ENCODE measurements around the gene SHLD2. TPM values are rescaled to one million over a fixed set of nuclear protein-coding genes. Genes with fewer than 3 reads are reported as not detected.
A peak's percentile ranks its signal among the peaks of the same experiment; 100 is the strongest.
"Not testable (repeated sequence)": the region's sequence is repeated elsewhere in the genome, so short reads cannot be mapped to it uniquely, and the experiment has no call there.

SHLD2 gene
- total and polyA plus RNA-seq, 7 donors = 7.9 to 25.7 (median 13.9) TPM

DNA sequence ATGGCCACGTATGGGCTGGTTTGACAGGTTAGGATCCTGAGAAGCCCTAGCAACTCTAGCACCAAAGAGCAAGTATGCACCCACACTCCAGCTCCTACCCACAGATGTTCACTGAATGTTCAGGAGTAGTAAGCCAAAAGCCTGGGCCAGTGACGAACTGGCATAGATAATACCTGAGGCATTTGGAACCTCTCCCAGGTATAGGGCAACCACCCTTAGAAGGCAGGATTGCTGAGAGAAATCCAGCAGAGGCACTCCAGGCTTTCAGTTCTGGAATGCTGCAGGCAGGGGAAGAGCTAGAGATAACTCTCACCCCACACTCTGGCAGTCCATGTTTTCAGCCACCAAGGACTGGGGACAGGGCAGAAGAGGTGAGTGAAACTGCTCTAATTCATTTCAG lies 39.4 kb downstream of the SHLD2 start:
- H3K36me3 ChIP-seq (ENCODE audit: insufficient read depth in 1 of 2, low read depth in 1 of 2); DNase-seq; H3K27me3 ChIP-seq (ENCODE audit: insufficient read depth in 3 of 3, low read length in 2 of 3); H3K9me3 ChIP-seq; intact Hi-C loops (cut with DNase I); H3K27ac ChIP-seq; H3K4me3 ChIP-seq: not testable (repeated sequence)
- peaks cover 14% of the 10 kb centered on the region for H3K4me1 ChIP-seq
- 36 to 56% (median 38%) methylated on average over 1 to 2 of the region's 2 CpGs for WGBS, 3 donors
- peak; percentile 43 to 79 (median 64) for ATAC-seq

GRCh38 chr10:87137478-87137877 lies 42.5 kb downstream of the SHLD2 start:
- H3K27me3 ChIP-seq (ENCODE audit: insufficient read depth in 3 of 3, low read length in 2 of 3); ATAC-seq; H3K9me3 ChIP-seq; H3K27ac ChIP-seq; H3K36me3 ChIP-seq (ENCODE audit: insufficient read depth in 1 of 2, low read depth in 1 of 2); H3K4me3 ChIP-seq; intact Hi-C loops (cut with DNase I); DNase-seq: not testable (repeated sequence)
- peaks cover 14% of the 10 kb centered on the region for H3K4me1 ChIP-seq

DNA sequence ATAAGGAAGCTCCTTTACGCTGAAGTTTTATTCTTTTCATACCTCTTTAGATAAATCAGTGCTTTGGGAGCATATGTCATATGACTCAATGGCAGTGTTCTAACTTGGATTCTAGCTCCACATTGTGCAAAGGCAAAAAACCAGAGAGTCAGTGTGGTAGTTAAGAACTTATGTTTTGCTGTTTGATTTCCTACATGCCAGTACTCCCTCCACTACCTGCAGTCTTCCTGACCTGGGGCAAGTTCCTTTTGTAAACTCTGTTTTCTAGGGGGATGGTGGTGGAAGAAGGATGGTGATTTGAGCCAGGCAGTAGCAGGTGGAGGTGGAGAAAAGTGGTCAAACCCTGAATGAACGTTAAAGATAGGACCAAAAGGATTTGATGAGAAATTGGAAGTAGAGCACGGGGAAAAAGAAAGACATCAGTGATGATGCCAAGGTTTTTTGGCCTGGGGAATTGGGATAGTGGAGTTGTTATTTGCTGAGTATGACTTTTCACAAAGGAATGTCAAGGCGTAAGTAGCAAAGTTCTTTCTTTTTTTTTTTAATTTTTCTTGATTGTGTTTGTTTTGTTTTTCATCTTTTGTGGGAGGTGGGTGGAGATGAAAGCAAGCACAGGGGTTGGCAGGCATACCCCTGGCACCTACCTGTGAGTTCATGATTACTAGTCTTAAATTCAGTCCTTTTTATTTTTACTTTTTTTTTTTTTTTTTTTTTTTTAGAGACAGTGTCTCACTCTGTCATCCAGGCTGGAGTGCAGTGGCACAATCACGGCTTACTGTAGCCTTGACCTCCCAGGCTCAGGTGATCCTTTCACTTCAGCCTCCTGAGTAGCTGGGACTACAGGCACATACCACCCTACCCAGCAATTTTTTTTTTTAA lies 47.5 kb downstream of the SHLD2 start:
- DNase-seq; intact Hi-C loops (cut with DNase I); H3K27ac ChIP-seq; H3K36me3 ChIP-seq (ENCODE audit: insufficient read depth in 1 of 2, low read depth in 1 of 2); H3K9me3 ChIP-seq; H3K4me1 ChIP-seq; H3K27me3 ChIP-seq (ENCODE audit: insufficient read depth in 3 of 3, low read length in 2 of 3); H3K4me3 ChIP-seq: not testable (repeated sequence)
- ATAC-seq = peak in 3 of 4 donors; percentile 33 to 79 (median 44)
- 43 to 57% (median 49%) methylated on average over 4 to 5 of the region's 5 CpGs for WGBS, 3 donors

GRCh38 chr10:87143109-87143418 lies 48.1 kb downstream of the SHLD2 start:
- H3K4me3 ChIP-seq; DNase-seq; H3K4me1 ChIP-seq; H3K27ac ChIP-seq; H3K9me3 ChIP-seq; intact Hi-C loops (cut with DNase I); H3K36me3 ChIP-seq (ENCODE audit: insufficient read depth in 1 of 2, low read depth in 1 of 2); H3K27me3 ChIP-seq (ENCODE audit: insufficient read depth in 3 of 3, low read length in 2 of 3): not testable (repeated sequence)
- ATAC-seq = peak in 2 of 4 donors; percentile 13 to 40
- 79 to 90% (median 80%) methylated on average over 6 of the region's 6 CpGs for WGBS, 3 donors

DNA sequence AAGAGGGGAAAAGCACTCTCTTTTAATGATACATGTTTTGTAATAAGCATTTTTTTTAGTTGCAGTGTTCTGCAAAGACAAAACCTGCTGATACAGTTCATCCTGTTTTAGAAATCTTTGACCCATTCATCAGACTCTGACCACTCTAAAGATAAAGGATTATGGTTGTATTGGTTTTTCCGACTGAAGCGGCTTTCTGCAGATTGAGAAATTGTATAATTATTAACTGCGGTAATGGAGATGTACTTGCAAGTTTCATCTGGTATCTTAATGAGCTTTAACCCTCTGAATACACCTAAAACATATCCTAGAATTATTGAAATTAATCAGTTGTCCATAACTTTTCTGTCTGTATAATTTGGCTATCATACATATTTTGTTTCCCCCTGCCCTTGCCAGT lies 50.6 kb downstream of the SHLD2 start:
- DNase-seq; H3K4me3 ChIP-seq; H3K27ac ChIP-seq; H3K27me3 ChIP-seq (ENCODE audit: insufficient read depth in 3 of 3, low read length in 2 of 3); H3K9me3 ChIP-seq; ATAC-seq; intact Hi-C loops (cut with DNase I); H3K36me3 ChIP-seq (ENCODE audit: insufficient read depth in 1 of 2, low read depth in 1 of 2); H3K4me1 ChIP-seq: not testable (repeated sequence)
- 95 to 100% (median 98%) methylated on average over 3 of the region's 3 CpGs for WGBS, 3 donors

- intact Hi-C loops (cut with DNase I); H3K27me3 ChIP-seq (ENCODE audit: insufficient read depth in 3 of 3, low read length in 2 of 3); DNase-seq; H3K27ac ChIP-seq; H3K4me1 ChIP-seq; H3K4me3 ChIP-seq; H3K9me3 ChIP-seq: not testable (repeated sequence)
- 89 to 94% (median 93%) methylated on average over 4 to 8 of the region's 9 CpGs for WGBS, 3 donors
- ATAC-seq = peak in 1 of 4 donors; percentile 73
- H3K36me3 ChIP-seq (ENCODE audit: insufficient read depth in 1 of 2, low read depth in 1 of 2) = peaks cover 0 to 13% of the 10 kb centered on the region in 2 donors
- TF ChIP-seq CTCF (IDR thresholded peaks at IDR 0.05) = peak; percentile 19
Measured at GRCh38 chr10:87149020-87149609, 54.1 kb downstream of the SHLD2 start.

DNA sequence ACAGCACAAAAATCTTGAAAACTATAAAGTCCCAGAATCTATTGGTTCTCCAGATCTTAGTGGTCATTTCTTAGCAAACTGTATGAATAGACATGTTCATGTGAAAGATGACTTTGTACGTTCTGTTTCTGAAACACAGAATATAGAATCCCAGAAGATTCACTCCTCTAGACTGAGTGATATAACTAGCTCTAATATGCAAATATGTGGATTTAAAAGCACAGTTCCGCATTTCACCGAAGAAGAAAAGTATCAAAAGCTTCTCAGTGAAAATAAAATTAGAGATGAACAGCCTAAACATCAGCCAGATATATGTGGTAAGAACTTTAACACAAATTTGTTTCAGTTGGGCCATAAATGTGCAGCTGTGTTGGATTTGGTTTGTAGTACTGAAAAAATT lies 56.5 kb downstream of the SHLD2 start:
- peaks cover 0 to 13% of the 10 kb centered on the region in 2 donors for H3K36me3 ChIP-seq (ENCODE audit: insufficient read depth in 1 of 2, low read depth in 1 of 2)
- H3K27me3 ChIP-seq (ENCODE audit: insufficient read depth in 3 of 3, low read length in 2 of 3); H3K27ac ChIP-seq; H3K9me3 ChIP-seq; H3K4me3 ChIP-seq; DNase-seq; H3K4me1 ChIP-seq; ATAC-seq; intact Hi-C loops (cut with DNase I): not testable (repeated sequence)
- 76 to 79% (median 76%) methylated on average over 3 of the region's 3 CpGs for WGBS, 3 donors

GRCh38 chr10:87156841-87157240 lies 61.8 kb downstream of the SHLD2 start:
- H3K4me1 ChIP-seq; H3K27me3 ChIP-seq (ENCODE audit: insufficient read depth in 3 of 3, low read length in 2 of 3); ATAC-seq; intact Hi-C loops (cut with DNase I); H3K4me3 ChIP-seq; H3K9me3 ChIP-seq; H3K27ac ChIP-seq; DNase-seq; H3K36me3 ChIP-seq (ENCODE audit: insufficient read depth in 1 of 2, low read depth in 1 of 2): not testable (repeated sequence)
- WGBS, 3 donors = 95 to 97% (median 96%) methylated on average over 4 of the region's 4 CpGs

DNA sequence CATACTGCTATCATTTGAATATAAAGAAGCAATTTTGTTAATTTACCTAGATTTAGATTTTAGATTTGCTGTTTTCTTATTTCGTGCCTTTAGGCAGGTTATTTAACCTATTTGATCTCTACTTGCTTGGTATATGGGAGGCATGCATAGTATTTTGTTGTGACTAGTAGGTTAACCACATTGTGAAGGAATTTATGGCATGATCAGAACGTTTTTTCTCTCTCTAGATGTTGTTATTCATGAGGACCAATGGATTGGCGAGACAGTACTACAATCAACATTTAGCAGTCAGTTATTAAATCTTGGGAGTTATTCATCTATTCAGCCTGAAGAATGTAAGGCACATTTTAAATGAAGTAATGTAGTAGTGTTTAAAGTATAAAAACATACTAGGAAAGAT lies 62.8 kb downstream of the SHLD2 start:
- H3K27me3 ChIP-seq (ENCODE audit: insufficient read depth in 3 of 3, low read length in 2 of 3); H3K9me3 ChIP-seq; H3K4me3 ChIP-seq; H3K36me3 ChIP-seq (ENCODE audit: insufficient read depth in 1 of 2, low read depth in 1 of 2); DNase-seq; H3K4me1 ChIP-seq; intact Hi-C loops (cut with DNase I); H3K27ac ChIP-seq; ATAC-seq: not testable (repeated sequence)
- 89 to 92% (median 92%) methylated on average over 3 of the region's 3 CpGs for WGBS, 3 donors

DNA sequence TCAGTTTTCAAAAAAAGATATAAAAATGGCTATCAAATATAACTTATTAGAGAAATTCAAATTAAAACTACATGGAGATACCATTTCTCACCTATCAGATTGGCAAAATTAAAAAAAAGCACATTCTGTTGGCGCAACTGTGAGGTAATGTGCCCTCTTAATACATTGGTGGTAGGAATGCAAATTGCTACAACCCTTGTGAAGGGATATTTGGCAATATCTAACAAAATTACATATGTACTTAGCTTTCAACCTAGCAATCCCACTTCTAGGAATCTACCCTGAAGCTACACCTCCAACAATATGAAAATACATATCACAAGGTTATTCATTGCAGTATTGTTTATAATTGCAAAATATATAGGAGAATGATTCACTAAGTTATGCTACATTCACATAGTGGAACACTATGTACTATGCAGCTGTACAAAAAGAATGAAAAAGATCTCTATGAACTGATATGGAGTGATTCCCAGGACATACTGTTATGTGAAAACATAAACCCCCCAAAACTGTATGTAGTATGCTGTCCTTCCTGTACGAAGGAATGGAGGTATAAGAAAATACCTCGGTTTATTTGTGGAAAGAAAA lies 67.8 kb downstream of the SHLD2 start:
- ATAC-seq; H3K4me1 ChIP-seq; H3K36me3 ChIP-seq (ENCODE audit: insufficient read depth in 1 of 2, low read depth in 1 of 2); H3K27me3 ChIP-seq (ENCODE audit: insufficient read depth in 3 of 3, low read length in 2 of 3); H3K27ac ChIP-seq; intact Hi-C loops (cut with DNase I); DNase-seq; H3K4me3 ChIP-seq; H3K9me3 ChIP-seq: not testable (repeated sequence)
- 92 to 96% (median 93%) methylated on average over 3 of the region's 3 CpGs for WGBS, 3 donors

All from psoas muscle (tissue), 8 donors.